SIG-M5 treated with dmso at 0.1 percent for 504 hours (cell line): ENCODE measurements around the gene PDE12.
"Not testable (repeated sequence)": the region's sequence is repeated elsewhere in the genome, so short reads cannot be mapped to it uniquely, and the experiment has no call there.

Experiments
- DNase-seq: peaks from one replicate; lab custom pipeline; 2025; ENCODE audit not compliant: unreplicated experiment; lab: John Stamatoyannopoulos, UW

Gene PDE12

DNA sequence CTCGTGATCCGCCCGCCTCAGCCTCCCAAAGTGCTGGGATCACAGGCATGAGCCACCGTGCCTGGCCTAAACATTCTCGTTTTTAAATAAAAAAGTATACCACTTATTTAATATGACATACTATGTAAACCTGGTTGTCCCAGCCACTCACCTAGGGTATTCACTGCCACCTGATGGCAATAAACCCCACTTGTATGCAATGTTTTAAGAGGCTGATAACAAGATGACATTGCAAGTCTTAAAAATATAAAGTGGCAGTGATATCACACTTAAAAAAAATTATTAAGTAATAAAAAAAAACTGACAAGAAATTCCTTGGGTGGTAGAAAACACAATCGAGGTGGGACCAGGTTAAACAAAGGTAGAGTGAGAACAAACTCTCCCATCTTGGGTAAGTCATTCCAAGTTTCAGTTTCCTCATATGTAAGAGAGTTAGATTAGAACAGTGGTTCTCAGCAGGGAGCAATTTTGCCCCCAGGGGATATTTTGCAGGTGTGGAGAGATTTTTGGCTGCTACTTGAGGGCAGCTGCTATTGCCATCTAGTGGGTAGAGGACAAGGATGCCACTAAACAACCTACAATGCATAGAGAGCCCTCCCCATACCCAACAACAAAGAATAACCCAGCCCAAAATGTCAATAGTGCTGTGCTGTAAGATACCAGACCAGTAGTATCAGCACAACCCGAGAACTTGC lies 26.5 kb downstream of the PDE12 start:
- DNase-seq, result peak; percentile 39

DNA sequence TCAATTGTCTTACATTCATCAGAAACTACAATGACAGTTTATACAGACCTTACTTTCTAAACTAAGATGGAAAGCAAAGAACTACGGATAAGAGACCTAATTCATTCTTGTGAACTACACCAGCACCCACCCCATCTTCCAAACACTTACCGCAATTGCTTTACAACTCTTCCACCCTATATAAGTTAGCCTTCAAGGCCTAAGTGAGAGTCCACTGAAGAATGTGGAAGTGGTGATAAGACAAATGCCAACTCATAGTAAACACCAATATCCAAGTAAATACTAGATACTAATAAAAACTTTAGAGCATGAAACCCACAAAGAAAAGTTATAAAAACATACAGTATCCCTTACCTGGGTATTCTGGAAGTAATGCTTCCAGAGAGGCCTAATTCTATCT lies 27.5 kb downstream of the PDE12 start:
- no peak for DNase-seq

- DNase-seq, result no peak
Observed at GRCh38 chr3:57586778-57587177, 30.7 kb downstream of the PDE12 start.

DNA sequence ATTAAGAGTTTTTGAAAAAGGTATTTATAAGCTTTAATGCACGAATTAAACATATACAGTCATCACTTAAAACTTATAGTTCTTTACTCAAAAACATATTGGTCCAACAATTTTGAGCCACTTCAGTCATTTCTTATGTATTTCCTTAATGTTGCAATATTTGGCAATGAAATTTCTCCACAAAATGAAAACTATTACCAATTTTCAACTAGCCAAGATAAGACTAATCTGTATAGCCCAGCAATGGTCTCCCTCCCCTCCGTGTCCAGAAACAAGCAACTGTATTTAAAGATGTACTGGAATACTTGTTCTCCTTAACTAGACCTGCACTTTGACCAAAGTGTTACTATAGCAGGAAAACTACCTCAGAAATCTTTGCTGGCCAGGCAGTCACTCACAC lies 31.8 kb downstream of the PDE12 start:
- DNase-seq, result no peak

- no peak for DNase-seq
Observed at GRCh38 chr3:57592306-57592705, 36.2 kb downstream of the PDE12 start.

DNA sequence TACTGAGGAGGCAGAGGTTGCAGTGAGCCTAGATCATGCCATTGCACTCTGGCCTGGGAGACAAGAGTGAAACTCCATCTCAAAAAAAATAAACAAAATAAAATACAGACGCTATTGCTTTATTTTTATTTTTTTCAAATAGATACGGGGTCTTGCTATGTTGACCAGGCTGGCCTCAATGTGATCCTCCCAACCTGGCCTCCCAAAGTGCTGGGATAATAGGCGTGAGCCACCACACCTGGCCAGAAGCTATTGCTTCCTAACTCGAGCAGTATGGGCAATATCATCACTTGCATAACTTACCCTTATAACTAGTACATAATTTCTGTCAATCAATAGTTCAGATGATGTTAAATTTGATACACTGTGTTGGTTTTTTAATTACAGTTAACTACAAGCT lies 38.1 kb downstream of the PDE12 start:
- DNase-seq, result no peak

- DNase-seq, result no peak
Observed at GRCh38 chr3:57594576-57594975, 38.5 kb downstream of the PDE12 start.

- DNase-seq, result peak; percentile 84
Observed at GRCh38 chr3:57596495-57597126, 40.5 kb downstream of the PDE12 start.

DNA sequence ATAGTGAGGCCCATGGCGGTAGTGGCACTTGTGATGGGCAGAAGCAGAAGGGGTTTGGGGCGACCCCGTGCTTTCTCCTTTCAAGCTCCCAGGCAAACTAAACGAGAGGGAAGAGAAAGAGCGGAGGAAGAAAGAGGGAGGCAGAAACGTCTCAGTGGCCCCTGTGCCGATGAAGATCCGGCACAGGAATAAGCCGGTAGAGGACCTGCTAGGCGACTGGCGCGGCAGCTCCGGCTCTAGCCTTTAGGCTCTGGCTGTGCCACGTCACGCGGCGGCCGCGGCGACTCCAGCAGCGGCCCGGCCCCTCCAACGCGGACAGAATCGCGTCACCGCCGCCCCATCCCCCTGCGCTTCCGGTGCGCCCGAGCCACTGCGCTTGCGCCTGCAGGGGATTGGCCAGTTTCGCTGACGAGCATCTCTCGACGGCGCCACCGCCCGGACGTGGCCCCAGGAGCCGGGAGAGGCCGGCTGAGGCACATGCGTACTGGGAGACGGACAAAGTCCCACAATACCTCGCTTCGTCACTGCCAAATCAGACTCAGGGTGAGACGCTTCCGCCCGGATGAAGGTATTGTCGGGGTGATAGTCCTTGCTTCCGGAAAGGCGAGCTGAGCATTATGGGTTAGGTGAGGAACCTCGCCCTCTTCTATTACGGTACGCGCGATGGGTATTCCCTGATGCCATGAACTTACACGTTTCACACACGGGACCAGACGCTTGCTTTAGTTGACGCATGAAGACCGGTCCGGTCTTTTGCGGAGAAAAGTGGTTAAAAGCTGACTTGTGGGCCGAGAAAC lies 41.3 kb downstream of the PDE12 start, which contains the start of gene ARF4:
TSS of gene ARF4 (minus strand) at position 218 of the 797 bp plus-strand sequence. CDS start at position 14, 204 bp downstream.
- peak; percentile 99 for DNase-seq

GRCh38 chr3:57598765-57599360 lies 42.8 kb downstream of the PDE12 start:
- DNase-seq, result no peak

DNA sequence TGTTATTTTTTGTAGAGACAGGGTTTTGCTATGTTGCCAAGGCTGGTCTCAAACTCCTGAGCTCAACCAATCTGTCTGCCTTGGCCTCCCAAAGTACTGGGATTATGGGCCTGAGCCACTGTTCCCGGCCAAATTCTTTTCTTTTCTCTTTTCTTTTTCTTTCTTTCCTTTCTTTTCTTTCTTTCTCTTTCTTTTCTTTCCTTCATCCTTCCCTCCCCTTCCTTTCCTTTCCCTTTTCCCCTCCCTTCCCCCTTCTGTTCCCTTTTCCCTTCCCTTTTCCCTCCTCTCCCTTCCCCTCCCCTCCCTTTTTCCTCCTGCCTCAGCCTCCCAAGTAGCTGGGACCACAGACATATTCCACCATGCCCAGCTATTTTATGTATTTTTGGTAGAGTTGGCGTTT lies 44.1 kb downstream of the PDE12 start:
- DNase-seq, result no peak

DNA sequence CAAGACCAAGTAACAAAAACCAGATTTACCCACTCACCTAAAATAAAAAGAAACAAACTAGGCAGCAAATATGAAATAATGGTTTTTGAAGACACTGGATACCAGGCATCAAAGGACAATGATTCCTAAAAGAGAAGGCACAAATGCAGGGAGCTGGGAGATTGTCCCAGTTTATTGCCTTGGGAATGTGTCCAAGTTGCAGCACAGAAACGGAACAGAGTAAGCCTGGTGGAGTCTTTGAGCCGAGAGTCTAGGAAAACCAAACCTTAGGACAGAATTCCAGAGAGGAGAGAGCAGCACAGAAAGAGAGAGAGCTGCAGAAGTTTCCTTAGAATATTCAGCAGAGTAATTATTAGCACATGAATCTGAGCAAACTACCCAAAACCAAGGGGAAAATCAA lies 48.9 kb downstream of the PDE12 start:
- DNase-seq, result no peak

- no peak for DNase-seq
Observed at GRCh38 chr3:57605683-57606082, 49.6 kb downstream of the PDE12 start.

DNA sequence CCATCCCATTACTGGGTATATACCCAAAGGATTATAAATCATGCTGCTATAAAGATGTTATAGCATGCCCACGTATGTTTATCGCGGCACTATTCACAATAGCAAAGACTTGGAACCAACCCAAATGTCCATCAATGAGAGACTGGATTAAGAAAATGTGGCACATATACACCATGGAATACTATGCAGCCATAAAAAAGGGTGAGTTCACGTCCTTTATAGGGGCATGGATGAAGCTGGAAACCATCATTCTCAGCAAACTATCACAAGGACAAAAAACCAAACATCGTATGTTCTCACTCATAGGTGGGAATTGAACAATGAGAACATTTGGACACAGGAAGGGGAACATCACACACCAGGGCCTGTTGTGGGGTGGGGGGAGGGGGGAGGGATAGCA lies 55.8 kb downstream of the PDE12 start:
- DNase-seq, result not testable (repeated sequence)

DNA sequence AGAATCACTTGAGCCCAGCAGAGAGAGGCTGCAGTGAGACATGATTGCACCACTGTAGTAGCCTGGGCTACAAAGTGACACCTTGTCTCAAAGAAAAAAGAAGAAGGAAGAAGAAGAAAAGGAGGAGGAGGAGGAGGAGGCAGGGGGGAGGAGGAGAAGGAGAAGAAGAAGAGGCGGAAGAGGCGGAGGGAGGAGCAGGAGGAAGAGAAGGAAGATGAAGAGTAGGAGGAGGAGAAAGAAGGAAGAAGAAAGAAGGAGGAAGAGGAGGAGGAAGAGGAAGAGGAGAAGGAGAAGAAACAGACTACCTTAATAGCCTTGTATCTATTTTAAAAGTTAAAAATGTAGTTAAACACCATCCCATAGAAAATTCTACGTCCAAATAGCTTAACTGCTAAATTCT lies 60.2 kb downstream of the PDE12 start:
- DNase-seq, result no peak
